Activated CD4-positive, alpha-beta T cell treated with anti-CD3 and anti-CD28 coated beads, Interleukin-2, amount 50 U/mL, for 48 hours (primary cell): ENCODE data around the gene MTFR1L.

Experiments
- DNase-seq, 2 experiments: peaks; one replicate each; pipeline ENCODE4 v3.0.0-alpha.2; 2020

The MTFR1L gene

DNA sequence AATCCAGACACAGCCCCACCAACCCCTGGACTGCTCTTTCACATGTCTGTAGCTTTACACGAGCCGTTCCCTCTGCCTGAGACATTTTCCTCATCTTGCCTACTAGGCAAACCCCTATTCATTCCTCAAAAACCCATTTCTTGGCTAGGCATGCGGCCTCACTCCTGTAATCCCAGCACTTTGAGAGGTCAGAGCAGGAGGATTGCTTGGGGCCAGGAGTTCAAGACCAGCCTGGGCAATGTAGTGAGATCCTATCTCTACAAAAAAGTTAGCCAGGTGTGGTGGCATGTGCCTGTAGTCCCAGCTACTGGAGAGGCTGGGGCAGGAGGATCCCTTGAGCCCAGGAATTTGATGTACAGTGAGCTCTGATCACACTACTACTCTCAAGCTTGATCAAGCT is 44.7 kb downstream of the MTFR1L start:
- DNase-seq: no peak

DNA sequence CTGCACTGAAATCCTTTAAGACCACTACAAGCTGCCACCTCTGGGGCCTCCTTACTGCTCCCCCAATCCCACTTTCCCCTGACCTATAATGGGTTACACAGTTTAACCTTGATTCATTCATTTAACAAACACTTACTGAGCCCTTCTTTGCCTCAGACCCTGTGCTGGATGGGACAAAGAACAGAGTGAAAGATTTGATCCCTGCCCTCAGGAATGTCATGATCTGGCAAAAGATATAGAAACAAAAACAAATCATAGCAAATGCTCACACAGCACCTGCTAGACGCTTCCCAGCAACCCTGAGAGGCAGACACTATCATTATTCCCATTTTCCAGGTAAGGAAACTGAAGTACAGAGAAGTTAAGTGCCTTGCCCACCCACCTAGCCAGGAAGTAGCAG is 46.5 kb downstream of the MTFR1L start:
- no peak for DNase-seq

DNA sequence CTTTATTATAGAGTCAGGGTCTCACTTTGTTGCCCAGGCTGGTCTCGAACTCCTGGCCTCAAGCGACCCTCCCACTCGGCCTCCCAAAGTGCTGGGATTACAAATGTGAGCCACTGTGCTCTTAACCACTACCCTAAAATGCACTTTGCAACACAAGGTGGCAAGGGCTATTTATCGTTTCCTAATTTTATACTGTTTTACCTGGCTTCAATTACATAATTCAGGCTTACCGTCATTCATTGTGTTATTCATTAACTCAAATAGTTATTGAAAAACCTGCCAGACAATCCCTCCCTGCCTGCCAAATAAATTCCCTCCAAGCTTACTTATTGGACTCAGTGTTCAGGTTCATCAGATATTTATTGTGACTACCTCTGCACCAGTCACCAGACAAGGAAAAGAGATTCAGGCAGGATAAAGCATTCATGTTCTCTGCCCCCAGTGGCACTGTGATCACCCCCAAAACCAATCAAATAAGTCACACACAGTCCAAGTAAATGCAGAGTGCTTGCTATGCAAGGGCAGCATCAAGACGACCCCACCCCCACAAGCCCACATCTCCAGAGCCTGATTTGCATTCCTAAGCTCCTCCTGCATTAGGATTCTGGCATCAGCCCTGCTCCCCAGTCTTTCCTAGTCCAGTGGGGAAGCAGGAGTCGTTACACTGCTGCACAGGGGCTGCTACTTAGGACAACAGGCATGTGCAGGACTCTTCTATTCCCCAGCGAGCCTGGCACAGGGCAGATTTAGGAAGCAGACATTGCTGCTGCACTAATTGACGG is 47.6 kb downstream of the MTFR1L start:
- no peak for DNase-seq

DNA sequence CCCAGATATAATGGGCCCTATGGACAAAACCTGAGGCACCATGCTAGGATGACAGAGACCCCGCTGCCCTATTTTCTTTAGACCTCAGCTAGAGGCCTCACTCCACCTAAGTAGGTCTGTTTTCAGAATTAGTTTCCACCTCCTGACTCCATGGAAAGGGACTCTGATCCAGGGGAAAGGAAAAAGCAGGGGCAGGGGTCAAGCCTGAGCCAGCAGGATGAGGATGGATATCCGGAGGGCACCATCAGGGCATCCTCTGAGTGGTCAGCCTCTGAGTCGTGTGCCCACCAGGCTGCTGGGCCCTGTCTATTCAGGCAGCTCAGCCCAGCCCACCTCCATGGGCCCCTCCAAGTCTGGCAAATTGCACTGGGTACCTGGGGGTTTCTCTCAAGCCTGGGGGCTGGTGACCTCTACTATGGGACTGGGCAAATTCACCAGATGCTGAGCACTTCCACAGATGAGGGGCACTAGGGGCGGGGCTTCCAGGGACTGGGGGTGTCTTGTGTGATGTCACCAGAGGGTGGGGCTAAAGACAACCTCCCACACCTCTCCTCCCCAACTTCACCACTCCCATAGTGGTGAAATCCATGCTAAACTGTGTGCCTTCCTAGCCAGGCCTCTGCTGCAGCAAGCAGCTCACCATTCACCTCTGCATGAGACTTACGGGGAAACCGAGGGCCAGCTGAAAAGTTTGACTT is 50.3 kb downstream of the MTFR1L start:
- no peak for DNase-seq

DNA sequence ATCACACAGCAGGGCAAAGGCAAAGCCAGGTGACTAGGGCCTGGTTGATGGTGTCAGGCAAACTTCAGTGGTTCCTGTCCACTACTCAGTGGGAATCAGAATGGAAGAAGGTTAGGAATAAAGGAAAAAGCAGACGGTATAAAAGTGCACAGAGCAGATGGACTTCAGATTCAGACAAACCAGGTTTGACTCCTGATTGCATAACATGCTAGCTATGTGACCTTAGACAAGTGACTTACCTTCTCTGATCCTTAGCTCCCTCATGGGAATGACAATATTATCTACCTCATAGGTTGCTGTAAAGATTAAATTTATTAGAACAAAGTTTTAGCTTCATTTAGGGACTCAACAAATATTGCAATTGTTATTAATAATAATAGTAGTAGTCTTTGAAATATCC is 50.9 kb downstream of the MTFR1L start:
- no peak for DNase-seq

DNA sequence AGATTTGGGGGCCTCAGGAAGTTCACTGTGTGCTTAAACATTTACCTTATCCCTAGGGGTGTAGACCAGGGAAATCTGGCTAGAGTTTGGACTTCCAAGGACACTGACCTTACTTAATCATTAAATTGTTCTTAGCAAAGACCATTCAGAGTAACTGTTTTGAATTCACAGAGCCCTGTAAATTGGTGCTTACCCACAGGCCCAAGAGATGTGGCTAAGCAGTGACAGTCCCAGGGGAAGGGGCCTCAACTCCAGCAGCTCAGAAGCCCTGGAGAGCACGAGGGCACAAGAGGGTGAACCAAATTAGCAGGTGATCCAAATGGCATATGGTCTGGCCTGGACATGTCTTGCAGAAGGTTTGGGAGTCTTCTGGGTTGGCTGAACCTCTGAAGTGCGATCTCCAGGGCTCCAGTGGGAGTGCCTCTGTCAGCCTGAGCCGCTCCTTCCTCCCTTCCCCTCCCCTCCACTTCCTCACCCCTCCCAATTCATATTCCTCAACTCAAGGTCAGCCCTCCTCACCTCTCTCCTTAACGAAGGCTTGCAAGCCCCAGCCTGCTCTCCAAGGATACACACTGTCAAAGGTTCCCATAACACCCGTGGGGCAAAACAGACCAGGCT is 51.4 kb downstream of the MTFR1L start:
- no peak for DNase-seq

DNA sequence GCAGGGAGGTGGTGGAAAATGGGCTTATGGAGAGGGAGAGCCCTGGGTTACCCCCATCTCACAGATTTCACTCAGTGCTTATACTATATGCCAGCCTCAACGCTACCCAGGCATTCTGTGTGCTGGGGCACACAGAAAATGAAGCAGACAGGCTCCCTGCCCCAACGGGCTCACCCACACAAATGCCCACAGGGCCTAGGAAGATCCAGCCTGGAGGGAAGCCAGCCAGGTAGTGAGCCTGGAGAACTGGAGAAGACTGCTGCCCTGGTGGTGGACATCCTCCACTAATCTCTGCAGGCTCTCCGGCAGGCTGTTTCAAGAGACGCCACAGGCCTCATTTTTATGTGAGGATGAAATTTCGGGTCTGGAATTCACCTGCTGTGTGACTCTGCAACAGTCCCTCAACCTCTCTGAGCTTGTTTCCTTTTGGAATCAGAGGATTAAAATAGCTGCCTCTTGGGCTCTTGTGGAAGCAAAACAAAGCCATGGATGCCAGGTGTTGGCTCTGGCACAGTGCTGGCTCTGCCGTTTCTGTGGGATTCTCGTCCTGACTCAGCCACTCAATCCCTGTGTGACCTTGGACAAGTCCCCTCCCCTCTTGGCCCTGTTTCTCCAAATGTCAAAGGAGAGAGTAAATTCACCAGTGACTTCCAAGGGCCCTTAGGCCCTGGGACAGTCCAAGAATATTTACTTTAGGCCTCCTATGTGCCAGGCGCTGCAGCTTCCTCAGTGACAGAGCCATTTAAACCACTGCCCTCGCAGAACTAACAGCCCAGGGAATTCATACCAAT is 52.1 kb downstream of the MTFR1L start:
- DNase-seq: no peak

DNA sequence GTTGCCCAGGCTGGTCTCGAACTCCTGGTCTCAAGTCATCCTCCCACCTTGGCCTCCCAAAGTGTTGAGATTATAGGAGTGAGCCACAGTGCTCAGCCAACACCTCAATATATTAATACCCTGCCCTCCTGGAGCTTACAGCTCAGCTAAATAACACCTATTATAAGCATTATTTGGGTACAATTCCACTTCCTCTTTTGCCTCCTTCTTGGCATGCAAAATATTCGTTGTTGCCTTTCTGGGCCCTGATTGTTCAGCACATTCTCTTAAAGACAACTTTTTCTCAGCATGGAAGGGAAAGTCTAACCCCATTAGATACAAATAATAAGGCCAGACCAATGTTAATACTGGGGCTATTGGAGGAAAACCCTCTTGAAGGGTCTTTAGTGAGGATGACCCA is 53.0 kb downstream of the MTFR1L start:
- no peak for DNase-seq

DNA sequence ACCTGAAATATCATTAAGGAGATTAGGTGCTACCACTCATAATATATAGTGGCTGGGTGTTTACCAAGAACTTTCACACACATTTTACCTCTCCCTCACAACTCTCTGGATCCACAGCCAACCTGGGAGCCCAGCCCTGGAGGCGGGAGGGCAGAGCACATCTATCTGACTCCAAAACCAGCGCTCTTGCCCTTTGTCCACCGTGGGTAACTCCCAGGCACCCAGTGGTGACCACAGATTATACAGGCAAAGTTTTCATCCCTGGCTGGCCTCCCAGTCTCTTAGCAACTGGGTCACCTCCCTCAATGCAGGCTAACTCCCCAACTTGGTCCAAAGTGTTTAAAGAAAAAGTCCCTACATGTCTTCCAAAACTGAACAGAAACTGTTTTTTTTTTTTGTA is 53.4 kb downstream of the MTFR1L start:
- DNase-seq: no peak

DNA sequence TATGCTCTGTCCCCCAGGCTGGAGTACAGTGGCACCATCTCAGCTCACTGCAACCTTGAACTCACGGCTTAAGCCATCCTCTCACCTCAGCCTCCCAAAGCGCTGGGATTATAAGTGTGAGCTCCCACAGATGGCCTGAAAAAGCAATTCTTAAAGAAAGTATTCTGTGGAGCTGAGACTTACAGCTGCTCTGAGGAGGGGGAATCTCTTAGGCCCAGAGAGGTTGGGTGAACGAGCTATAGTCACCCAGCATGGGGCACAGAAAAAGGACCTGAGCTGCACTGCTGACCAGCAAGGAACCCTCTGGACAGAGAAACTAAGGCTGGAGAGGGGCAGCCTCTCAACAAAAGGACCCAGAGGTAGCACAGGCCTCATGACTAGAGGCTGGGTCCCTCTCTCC is 54.5 kb downstream of the MTFR1L start:
- DNase-seq: no peak

DNA sequence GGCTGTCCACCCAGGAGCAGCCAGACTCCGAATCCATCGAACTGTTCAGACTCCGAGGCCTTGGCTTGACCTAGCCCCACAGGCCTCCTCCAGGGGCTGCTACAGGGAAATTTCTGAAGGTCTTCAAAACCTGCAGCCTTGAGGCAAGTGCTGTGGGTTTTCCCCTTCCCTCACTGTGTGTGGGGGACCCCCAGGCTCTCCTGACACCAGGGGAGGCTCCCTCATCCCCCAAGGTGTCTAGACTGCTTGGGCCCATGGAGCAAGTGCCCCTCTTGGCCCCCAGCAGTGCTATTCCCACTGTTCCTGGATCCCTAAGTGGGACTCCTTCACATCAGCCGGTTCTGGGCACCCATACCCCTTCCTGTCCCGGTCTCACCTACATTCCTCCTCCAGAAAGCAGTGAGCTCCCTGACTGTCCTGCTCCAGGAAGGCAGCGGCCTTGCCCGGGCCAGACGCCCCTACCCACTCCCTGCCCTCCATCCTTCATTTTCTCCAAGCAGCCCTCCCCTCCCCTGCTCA is 54.9 kb downstream of the MTFR1L start:
- no peak for DNase-seq

DNA sequence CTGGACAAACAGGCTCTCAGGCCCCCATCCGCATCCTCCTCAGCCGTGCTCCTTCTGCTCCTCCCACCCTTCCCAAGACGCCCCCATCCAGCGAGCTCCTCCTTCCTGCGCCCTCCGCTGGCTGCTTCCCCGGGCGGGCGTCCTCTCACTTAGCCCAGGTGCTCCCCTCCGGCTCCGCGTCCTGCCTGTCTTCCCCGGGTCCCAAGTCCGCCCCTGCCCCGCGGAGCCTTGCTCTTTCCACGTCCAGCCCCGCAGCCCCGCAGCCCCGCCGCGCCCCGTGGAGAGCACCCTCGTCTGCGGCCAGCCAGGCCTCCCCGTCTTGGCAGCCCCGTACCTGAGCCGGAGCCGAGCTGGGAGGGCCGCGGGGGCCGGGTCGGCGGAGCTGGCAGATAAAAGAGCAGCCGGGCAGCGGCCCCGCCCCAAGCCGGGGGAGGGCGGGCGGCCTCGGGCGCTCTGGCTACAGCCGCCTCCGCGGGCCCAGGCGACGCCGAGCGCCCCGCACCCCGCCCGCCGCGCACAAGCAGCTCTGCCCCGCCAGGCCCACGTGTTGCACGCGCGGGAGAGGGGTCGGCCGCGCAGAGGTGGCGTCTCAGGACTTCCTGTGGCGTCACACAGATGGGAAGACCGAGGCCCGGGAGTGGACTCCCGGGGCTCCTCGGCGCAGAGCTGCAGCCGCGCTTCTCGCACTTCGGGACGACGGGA is 55.6 kb downstream of the MTFR1L start, which contains the start of gene PAQR7:
TSS of gene PAQR7 (minus strand) at position 555 of the 702 bp plus-strand sequence. CDS start 11,869 bp downstream, outside the sequence.
- DNase-seq: peak; percentile 64 to 72

DNA sequence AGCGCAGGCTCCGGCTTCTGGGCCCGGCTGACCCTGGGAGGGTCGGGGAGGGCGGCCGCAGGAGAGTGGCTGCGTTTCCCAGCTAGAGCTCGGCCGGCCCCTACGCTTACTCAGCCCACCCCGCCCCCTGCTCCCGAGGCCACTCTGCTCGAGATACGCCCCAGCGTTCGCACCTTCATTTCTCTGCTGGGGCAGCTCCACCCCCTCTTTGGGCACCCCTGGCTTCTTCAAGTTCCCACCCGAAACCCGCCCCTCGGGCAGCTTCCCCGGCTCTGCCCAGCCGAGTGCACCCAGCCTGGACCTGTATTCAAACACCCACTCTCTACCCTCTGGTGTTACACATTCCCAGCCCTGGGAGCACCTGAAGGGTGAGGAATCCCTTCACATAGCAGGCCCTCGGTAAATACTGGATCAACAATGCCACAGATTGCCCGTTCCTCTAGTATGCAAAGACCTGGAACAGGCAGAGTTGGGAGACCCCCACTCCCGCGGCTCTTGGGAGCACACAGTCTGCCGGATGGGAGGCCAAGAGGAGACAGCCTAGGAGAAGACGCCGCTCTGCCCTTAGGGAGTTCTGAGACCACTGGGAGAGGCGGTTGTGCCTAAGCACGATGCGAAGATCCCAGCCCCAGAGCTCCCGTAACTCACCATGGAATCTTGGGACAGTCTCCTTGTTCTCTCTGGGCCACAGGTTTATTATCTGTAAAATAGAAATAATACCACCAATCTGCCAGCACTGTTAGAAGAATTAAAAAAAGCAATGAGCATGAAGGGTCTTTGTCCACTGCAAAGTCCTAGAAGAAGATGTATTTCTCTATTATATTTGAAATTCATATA is 56.3 kb downstream of the MTFR1L start:
- DNase-seq: no peak

DNA sequence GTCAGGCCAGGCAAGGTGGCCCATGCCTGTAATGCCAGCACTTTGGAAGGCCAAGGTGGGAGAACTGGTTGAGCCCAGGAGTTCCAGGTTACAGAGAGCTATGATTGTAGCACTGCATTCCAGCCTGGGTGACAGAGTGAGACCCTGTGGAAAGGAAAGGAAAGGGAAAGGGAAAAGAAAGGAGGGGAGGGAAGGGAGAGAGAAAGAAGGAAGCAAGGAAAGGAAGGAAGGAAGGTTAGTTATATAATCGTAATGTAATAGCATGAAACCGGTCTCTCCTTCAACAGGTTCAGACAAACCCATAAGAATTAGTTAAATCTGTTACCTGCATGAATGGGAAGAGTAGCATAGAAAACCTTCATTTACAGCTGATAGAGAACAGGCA is 56.9 kb downstream of the MTFR1L start:
- DNase-seq: no peak

DNA sequence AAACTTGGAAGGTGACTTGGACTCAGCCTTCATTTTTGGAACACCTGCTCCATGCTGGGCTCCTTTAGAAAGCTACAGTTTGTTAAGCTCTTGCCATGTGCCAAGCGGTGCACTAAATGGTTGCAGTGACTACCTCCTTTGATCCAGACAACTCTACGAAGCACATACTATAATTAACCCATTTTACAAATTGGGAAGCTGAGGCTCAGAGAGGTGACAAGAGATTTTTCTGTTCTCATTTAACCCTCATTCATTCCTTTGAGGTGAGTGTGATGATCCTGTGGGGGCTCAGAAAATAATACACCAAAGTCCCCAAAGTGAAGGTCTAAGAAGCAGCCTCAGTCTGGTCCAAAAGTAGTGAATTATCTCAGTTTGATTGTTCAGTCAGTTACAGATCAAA is 57.4 kb downstream of the MTFR1L start:
- no peak for DNase-seq

DNA sequence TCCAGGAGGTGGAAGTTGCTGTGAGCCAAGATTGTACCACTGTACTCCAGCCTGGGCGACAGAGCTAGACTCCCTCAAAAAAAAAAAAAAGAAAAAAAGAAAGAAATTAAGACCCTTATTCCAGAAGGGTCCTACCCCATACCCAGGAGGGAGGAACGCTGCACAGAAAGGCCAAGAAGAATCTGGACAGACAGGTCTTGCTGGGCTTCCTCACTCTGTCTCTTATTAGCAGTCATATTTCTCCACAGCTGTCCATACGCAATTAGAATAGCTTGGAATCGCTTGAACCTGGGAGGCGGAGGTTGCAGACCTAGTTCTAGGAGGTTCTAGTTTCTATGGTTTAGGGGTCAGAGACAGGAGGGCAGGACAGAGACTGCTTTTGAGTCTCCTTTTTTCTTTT is 58.9 kb downstream of the MTFR1L start:
- DNase-seq: no peak

DNA sequence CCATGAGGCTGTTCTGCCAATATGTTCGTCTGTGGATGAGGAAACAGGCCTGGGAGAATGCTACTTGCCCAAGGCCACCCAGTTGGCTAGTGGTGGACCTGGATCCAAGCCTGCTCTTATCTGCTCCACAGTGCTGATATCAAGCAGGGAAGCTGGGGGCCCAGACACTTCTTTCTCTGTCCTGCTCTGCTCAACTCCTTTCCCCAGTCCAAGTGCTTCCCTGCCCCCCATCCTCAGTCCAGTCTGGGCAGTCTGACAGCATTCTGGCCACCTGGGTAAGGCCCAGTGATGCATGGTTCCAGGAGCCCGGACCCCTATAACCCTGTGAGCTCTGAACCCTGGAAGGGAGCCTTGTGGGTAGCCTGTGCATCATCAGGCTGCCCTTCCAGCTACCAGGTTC is 59.9 kb downstream of the MTFR1L start:
- DNase-seq: no peak

DNA sequence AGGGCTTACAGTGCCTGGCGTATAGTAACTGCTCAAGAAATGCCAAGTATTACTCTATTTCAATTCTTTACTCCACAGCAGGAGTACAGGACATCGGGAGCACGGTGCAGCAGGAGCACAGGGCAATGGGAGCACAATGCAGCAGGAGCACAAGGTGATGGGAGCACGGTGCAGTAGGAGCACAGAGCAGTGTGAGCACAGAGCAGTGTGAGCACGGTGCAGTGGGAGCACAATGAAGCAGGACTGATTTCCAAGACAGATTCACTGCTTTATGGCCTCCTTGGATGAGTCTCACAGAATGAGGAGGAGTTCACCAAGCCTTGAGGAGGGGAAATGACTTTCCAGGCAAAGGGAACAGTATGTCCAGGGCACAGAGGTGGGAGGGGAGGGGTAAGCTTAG is 60.8 kb downstream of the MTFR1L start:
- no peak for DNase-seq

DNA sequence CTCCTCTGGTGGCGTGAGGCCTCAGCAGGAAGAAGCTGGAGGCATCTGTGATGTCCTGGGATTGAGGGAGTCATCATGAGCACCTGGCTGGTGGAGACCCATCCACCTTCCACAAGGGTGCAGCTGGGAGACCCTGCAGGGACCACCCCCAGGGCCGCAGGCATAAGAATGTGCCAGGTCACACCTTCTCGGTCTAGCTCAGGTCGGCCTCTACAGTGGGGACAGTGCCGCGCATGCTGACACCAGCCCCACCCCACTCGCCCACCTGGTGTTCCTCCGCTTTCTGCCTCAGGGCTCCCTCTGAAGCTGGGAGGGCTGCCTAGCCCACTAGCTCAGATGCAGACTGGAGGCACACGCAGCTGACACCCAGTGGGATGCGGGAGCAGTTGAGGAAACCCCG is 61.5 kb downstream of the MTFR1L start:
- no peak for DNase-seq
